Adipose tissue (tissue), 3 donors: ENCODE results near the gene BCAS3. TPM values are rescaled to one million over a fixed set of nuclear protein-coding genes. Genes with fewer than 3 reads are reported as not detected.

Source experiments
- H3K27ac ChIP-seq: one replicate; pipeline ENCODE4 v1.5.1; 2013; ENCODE audit warnings: low read depth, low read length
- WGBS, 3 donors: extraction: QIAGEN DNeasy Blood & Tissue Kit; methylation state at CpG; one replicate each; pipeline ENCODE4 v1.1.7; 2013; 5-methylcytosine and 5-hydroxymethylcytosine counted together
- polyA plus RNA-seq, 3 donors: library from polyadenylated mRNA; stranded (reverse); fragments of 200-250 nt; gene quantifications; one replicate each; pipeline ENCODE4 v1.2.3, GENCODE V29; 2013
- donor health status: healthy with polysubstance abuse.
- donor health status: Bipolar disorder and iron deficiency.
- donor health status: healthy.

The BCAS3 gene
- polyA plus RNA-seq, 3 donors = 5.2 to 8.5 (median 5.4) TPM

DNA sequence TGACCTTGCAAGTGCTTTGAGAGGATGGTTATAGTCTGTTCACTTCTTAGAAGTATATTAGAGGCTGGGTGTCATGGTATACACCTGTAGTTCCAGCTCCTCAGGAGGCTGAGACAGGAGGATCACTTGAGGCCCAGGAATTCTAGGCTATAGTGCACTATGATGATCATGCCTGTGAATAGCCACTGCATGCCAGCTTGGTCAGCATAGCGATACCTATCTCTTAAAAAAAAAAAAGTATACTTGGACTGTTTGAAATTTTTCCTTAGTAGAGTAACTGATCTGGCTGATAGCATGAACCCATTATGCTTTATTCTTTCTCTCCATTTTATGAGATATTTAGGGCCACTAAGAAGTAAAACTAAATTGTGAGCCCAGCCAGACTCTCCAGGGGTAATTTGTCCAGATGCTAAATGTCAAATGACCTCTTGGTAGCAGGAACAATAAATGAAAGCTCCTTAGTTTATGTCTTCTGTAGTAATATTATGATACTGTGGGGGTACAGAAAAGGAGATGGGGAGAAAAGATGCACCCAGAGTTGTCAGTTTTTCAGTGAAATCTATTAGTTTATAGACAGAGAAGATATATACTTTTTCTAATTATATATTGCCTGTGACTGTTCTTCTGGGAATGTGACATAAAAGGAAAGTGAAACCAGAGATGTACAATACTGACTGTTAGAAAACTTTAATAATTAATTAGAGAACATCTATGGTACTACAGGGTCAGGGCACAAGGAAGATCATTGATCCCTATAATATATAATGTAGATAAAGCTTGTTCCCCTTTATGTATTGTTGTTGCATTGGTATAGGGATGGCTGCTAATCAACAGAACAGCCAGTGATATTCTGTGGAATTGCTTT, 386.7 kb downstream of the BCAS3 start:
- WGBS, 3 donors = 93 to 100% (median 93%) methylated on average over 1 of the region's 1 CpG
- H3K27ac ChIP-seq = no peak overlapping the region

- 12 to 31% (median 30%) methylated on average over 2 of the region's 2 CpGs for WGBS, 3 donors
- H3K27ac ChIP-seq = no peak overlapping the region
Observed at GRCh38 chr17:61065263-61065773, 387.7 kb downstream of the BCAS3 start.

- no peak overlapping the region for H3K27ac ChIP-seq
- 83 to 94% (median 87%) methylated on average over 2 of the region's 2 CpGs for WGBS, 3 donors
Observed at GRCh38 chr17:61066062-61066461, 388.4 kb downstream of the BCAS3 start.

- 91 to 96% (median 94%) methylated on average over 1 of the region's 1 CpG for WGBS, 3 donors
- no peak overlapping the region for H3K27ac ChIP-seq
Observed at GRCh38 chr17:61070649-61071048, 393.0 kb downstream of the BCAS3 start.

DNA sequence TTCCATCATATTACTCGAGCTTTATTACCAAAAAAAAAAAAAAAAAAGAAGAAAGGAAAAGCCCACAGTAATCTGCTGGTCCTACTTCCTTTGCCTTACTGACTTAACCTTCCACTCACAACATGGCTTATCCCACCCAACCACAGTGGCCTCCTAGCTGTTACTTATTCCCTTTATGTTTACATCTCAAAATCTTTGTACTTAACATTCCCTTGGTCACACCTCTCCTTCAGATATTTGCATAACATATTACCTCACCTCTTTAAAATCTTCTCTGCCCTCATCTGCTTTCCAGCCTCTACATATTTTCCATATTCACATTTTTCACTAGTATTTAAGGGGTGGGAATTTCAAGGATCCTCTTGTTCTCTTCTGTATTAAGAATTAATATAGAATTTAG, 395.0 kb downstream of the BCAS3 start:
- no peak overlapping the region for H3K27ac ChIP-seq
- 86 to 95% (median 94%) methylated on average over 1 of the region's 1 CpG for WGBS, 3 donors

DNA sequence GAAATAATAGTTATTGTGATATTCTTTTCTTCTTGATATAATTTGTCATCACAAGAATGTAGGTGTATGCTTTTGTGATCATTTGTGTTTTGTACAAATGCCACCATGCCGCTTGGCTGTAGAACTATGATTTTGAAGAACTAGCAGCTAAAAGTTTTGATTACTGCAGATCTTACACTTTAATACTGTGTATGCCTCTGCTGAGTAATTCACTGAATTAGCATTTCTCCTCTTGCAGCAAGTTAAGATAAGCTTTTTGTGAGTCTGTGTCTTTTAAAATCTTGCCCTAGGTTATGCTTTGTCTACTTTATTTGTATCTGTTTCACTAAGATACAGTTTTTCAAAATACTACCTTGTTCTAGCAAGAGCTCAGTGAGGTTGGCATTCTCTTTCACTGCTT, 395.5 kb downstream of the BCAS3 start:
- H3K27ac ChIP-seq = no peak overlapping the region
- 94 to 95% (median 94%) methylated on average over 1 of the region's 1 CpG for WGBS, 3 donors

GRCh38 chr17:61073799-61074513, 396.3 kb downstream of the BCAS3 start:
- 94 to 98% (median 95%) methylated on average over 3 of the region's 3 CpGs for WGBS, 3 donors
- H3K27ac ChIP-seq = no peak overlapping the region

- 95 to 100% (median 98%) methylated on average over 1 of the region's 1 CpG for WGBS, 3 donors
Observed at GRCh38 chr17:61075988-61076387, 398.3 kb downstream of the BCAS3 start.

GRCh38 chr17:61076621-61077031, 399.0 kb downstream of the BCAS3 start:
- 89 to 92% (median 90%) methylated on average over 3 of the region's 3 CpGs for WGBS, 3 donors
- no peak overlapping the region for H3K27ac ChIP-seq

More at GRCh38 chr17:61075988-61076387, 398.3 kb downstream of the BCAS3 start:
- H3K27ac ChIP-seq = no peak overlapping the region

DNA sequence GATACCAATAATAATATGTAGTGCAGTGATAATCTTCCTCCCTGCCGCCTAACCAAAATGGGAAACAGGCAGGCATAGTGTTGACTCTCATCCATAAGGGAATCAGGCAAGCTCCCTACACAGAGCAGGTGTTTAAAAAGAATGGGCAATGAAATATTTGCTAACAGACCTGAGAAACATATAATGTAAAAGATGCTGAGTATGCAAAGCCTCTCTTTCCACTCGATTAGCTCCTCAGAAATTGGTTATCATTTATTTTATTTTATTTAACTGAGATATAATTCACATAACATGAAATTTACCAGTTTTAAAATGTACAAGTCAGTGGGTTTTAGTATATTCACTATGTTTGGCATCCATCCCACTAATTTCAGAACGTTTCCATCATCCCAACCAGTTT, 404.3 kb downstream of the BCAS3 start:
- H3K27ac ChIP-seq = no peak overlapping the region
- 79 to 83% (median 80%) methylated on average over 3 of the region's 3 CpGs for WGBS, 3 donors

GRCh38 chr17:61084260-61084659, 406.6 kb downstream of the BCAS3 start:
- 93 to 97% (median 97%) methylated on average over 5 of the region's 5 CpGs for WGBS, 3 donors
- H3K27ac ChIP-seq = no peak overlapping the region

GRCh38 chr17:61087024-61087423, 409.4 kb downstream of the BCAS3 start:
- 92 to 97% (median 93%) methylated on average over 4 of the region's 4 CpGs for WGBS, 3 donors
- no peak overlapping the region for H3K27ac ChIP-seq

- H3K27ac ChIP-seq = no peak overlapping the region
- WGBS, 3 donors = 91 to 97% (median 94%) methylated on average over 2 of the region's 2 CpGs
Observed at GRCh38 chr17:61088556-61088955, 410.9 kb downstream of the BCAS3 start.

- no peak overlapping the region for H3K27ac ChIP-seq
- WGBS, 3 donors = 59 to 84% (median 61%) methylated on average over 1 of the region's 1 CpG
Observed at GRCh38 chr17:61091096-61091495, 413.4 kb downstream of the BCAS3 start.

- WGBS, 3 donors = 69 to 80% (median 79%) methylated on average over 1 of the region's 1 CpG
- no peak overlapping the region for H3K27ac ChIP-seq
Observed at GRCh38 chr17:61097781-61098180, 420.1 kb downstream of the BCAS3 start.

- 92 to 95% (median 93%) methylated on average over 4 of the region's 4 CpGs for WGBS, 3 donors
- H3K27ac ChIP-seq = no peak overlapping the region
Observed at GRCh38 chr17:61106354-61106753, 428.7 kb downstream of the BCAS3 start.

DNA sequence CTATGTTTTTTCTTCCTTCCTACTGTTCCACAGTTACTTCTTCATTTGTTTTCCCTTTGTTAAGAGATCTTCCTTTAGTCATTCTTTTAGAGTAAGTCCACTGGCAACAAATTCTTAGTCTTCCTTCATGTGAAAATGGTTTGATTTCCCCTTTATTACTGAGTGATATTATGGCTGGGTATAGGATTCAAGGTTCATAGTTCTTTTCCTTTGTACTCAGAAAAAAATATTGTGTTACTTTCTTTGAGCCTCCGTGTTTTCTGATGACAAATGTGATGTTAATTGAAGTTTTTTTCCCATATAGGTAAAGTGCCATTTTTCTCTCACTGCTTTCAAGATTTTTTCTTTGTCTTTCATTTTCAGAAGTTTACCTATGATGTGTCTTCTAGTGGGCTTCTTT, 438.9 kb downstream of the BCAS3 start:
- 85 to 97% (median 88%) methylated on average over 1 of the region's 1 CpG for WGBS, 3 donors
- H3K27ac ChIP-seq = no peak overlapping the region

- 89 to 94% (median 89%) methylated on average over 4 of the region's 4 CpGs for WGBS, 3 donors
- H3K27ac ChIP-seq = no peak overlapping the region
Observed at GRCh38 chr17:61117983-61118382, 440.3 kb downstream of the BCAS3 start.

- WGBS, 3 donors = 73 to 89% (median 84%) methylated on average over 2 of the region's 2 CpGs
- no peak overlapping the region for H3K27ac ChIP-seq
Observed at GRCh38 chr17:61118871-61119270, 441.2 kb downstream of the BCAS3 start.
